Sigmoid colon (tissue), 7 donors: Measurements from ENCODE around the gene TMEM132D. TPM values are rescaled to one million over a fixed set of nuclear protein-coding genes. Genes with fewer than 3 reads are reported as not detected.

Experiments
- DNase-seq: peaks from one replicate; pipeline ENCODE4 v3.0.0-alpha.2; 2019
- H3K27ac ChIP-seq, 4 donors: fragments of 200-600 bp; sonication (generic); one replicate each; pipeline ENCODE4 v1.5.1; 2016 to 2019; ENCODE audit warnings: mild to moderate bottlenecking in 1 of 4
- H3K27me3 ChIP-seq, 3 donors: fragments of 200-600 bp; sonication (generic); one replicate each; pipeline ENCODE4 v1.5.1; 2019; ENCODE audit warnings: mild to moderate bottlenecking in 1 of 3
- H3K36me3 ChIP-seq, 4 donors: fragments of 200-600 bp; sonication (generic); one replicate each; pipeline ENCODE4 v1.5.1; 2016 to 2019
- H3K4me1 ChIP-seq, 4 donors: fragments of 200-600 bp; sonication (generic); one replicate each; pipeline ENCODE4 v1.5.1; 2017 to 2019
- H3K4me3 ChIP-seq, 4 donors: fragments of 200-600 bp; sonication (generic); one replicate each; pipeline ENCODE4 v1.5.1; 2017 to 2019; ENCODE audit warnings: mild to moderate bottlenecking in 2 of 4, moderate library complexity in 1 of 4
- H3K9me3 ChIP-seq, 4 donors: fragments of 200-600 bp in 3 of 4; sonication (generic) in 3 of 4; one replicate each; pipeline versions ENCODE4 v1.5.1 to v1.6.1; 2013 to 2019
- EP300 ChIP-seq, 4 donors: sonication (generic); formaldehyde crosslinking; IDR thresholded peaks; one replicate each; pipeline ENCODE4 v1.6.1; 2017; ENCODE audit warnings: antibody characterized with exemption in 4 of 4
- POLR2A ChIP-seq, 2 donors: fragments of 450-650 bp; IDR thresholded peaks; one replicate each; pipeline ENCODE4 v1.6.1; 2016; ENCODE audit warnings: antibody characterized with exemption in 2 of 2, mild to moderate bottlenecking in 2 of 2, moderate library complexity in 2 of 2
- POLR2AphosphoS5 ChIP-seq, 4 donors: sonication (generic); formaldehyde crosslinking; IDR thresholded peaks; one replicate each; pipeline ENCODE4 v1.6.1; 2017; ENCODE audit warnings: antibody characterized with exemption in 4 of 4
- WGBS, 2 donors: extraction: QIAGEN DNeasy Blood & Tissue Kit; methylation state at CpG; one replicate each; pipeline ENCODE4 v1.1.7; 2013; 5-methylcytosine and 5-hydroxymethylcytosine counted together
- intact Hi-C: fragments of 100-400 bp; cut with DNase I; formaldehyde crosslinking; loops from one replicate; pipeline ENCODE4 v1.15.1; 2023
- polyA plus RNA-seq, 3 donors: library from polyadenylated mRNA; stranded (reverse); fragments of 200-250 nt; gene quantifications; one replicate each; pipeline ENCODE4 v1.2.3, GENCODE V29; 2013
- total RNA-seq, 4 donors: library from RNA; depleted of rRNA; stranded (reverse); fragments of >200 nt; gene quantifications; one replicate each; pipeline ENCODE4 v1.1.0, GENCODE V29; 2016
- TF ChIP-seq, protein P1 (sequence below), 4 experiments: fragments of 450-650 bp in 3 of 4; fragments of 200-600 bp in 1 of 4; IDR thresholded peaks; one replicate each; pipeline ENCODE4 v1.5.1; 2016 to 2019; ENCODE audit warnings: antibody characterized with exemption in 4 of 4, mild to moderate bottlenecking in 3 of 4, moderate library complexity in 2 of 4
- donor health status: healthy with polysubstance abuse.
- donor health status: Bipolar disorder and iron deficiency.
- donor health status: healthy.

TMEM132D gene
- total and polyA plus RNA-seq, 7 donors: under 0.01 to 0.03 (median under 0.01) TPM; not detected in 3

DNA sequence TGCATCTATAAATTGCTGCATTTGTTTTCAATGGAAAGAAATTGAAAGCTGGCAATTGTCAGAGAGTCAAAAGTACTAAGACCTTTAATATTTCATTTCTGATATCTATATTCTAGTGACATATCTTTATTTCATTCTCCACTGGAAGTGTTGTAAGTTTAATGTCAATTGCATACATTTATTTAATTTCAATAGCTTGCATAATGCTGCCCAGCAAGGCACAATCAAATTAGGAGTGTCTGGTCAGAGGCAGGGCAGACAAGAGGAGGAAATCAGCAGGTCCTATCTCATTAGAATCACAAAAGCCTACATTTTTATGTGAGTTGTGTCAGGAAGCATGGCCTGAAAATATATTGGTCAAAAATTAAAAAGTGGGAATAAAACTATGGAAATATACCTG, 112.9 kb downstream of the TMEM132D start:
- intact Hi-C loops: no loop called here
- no peak overlapping the region for H3K27ac ChIP-seq
- no peaks in the 10 kb centered on the region for H3K36me3 ChIP-seq
- no peaks in the 10 kb centered on the region for H3K27me3 ChIP-seq
- TF ChIP-seq, protein P1, sequence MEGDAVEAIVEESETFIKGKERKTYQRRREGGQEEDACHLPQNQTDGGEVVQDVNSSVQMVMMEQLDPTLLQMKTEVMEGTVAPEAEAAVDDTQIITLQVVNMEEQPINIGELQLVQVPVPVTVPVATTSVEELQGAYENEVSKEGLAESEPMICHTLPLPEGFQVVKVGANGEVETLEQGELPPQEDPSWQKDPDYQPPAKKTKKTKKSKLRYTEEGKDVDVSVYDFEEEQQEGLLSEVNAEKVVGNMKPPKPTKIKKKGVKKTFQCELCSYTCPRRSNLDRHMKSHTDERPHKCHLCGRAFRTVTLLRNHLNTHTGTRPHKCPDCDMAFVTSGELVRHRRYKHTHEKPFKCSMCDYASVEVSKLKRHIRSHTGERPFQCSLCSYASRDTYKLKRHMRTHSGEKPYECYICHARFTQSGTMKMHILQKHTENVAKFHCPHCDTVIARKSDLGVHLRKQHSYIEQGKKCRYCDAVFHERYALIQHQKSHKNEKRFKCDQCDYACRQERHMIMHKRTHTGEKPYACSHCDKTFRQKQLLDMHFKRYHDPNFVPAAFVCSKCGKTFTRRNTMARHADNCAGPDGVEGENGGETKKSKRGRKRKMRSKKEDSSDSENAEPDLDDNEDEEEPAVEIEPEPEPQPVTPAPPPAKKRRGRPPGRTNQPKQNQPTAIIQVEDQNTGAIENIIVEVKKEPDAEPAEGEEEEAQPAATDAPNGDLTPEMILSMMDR (IDR thresholded peaks at IDR 0.05): no peak
- TF ChIP-seq POLR2A (IDR thresholded peaks at IDR 0.05): no peak
- TF ChIP-seq EP300 (IDR thresholded peaks at IDR 0.05): no peak
- no peak for TF ChIP-seq POLR2AphosphoS5 (IDR thresholded peaks at IDR 0.05)
- DNase-seq: no peak
- no peaks in the 10 kb centered on the region for H3K4me1 ChIP-seq
- no peak overlapping the region for H3K4me3 ChIP-seq
- H3K9me3 ChIP-seq: no peaks in the 10 kb centered on the region

DNA sequence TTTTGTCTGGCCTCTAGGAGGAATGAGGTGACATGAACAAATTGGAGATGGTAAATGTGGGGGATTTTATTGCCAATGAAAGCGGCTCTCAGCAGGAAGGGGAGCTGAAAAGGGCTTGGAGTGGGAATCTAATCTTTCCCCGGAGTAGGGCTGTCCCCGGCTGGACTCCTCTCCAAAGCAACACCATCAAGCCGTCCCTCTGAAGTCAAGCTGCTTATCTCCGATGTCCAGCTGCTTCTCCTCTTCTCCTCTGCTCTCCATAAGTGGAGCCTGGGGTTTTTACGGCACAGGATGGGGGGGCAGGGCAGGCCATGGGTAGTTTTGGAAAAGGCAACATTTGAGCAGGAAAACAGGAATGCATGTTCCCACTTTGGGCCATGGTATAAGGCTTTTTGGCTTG, 113.5 kb downstream of the TMEM132D start:
- 37 to 44% methylated on average over 6 of the region's 6 CpGs for WGBS, 2 donors

DNA sequence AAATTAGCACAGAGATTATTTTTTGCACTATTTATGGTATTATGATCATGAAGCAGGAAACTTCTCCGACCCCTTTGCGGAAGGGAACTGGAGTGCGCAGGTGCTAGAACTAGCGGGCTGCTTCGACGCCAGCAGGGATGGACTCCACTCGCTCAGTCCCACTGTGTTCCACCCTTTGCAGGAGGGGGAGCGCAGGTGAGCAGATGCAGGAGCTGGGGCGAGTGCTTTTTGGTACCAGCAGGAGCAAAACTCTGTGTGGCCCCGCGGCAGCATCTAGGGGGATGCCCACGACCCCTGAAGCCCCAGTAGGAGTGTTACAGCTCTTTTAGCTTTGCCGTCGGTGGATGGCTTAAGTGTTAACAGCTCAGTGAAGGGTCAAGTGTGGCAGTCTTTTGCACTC, 113.9 kb downstream of the TMEM132D start:
- no peak overlapping the region for H3K4me3 ChIP-seq
- TF ChIP-seq POLR2A (IDR thresholded peaks at IDR 0.05) (no peak), POLR2AphosphoS5 (IDR thresholded peaks at IDR 0.05) (no peak), EP300 (IDR thresholded peaks at IDR 0.05) (no peak)
- no peak overlapping the region for H3K27ac ChIP-seq
- no peak for DNase-seq
- H3K9me3 ChIP-seq: peaks cover 0 to 3% (median 1%) of the 10 kb centered on the region in 4 donors
- intact Hi-C loops: no loop called here
- H3K4me1 ChIP-seq: no peaks in the 10 kb centered on the region
- 88 to 90% methylated on average over 14 of the region's 14 CpGs for WGBS, 2 donors
- H3K27me3 ChIP-seq: no peaks in the 10 kb centered on the region
- H3K36me3 ChIP-seq: no peaks in the 10 kb centered on the region

More for the DNA sequence above, 113.5 kb downstream of the TMEM132D start:
- TF ChIP-seq POLR2AphosphoS5 (IDR thresholded peaks at IDR 0.05): no peak
- TF ChIP-seq, protein P1 (IDR thresholded peaks at IDR 0.05): no peak
- TF ChIP-seq EP300 (IDR thresholded peaks at IDR 0.05): no peak
- no peak for TF ChIP-seq POLR2A (IDR thresholded peaks at IDR 0.05)
- no peak overlapping the region for H3K27ac ChIP-seq
- H3K9me3 ChIP-seq: peaks cover 0 to 3% (median 0%) of the 10 kb centered on the region in 4 donors
- H3K36me3 ChIP-seq: no peaks in the 10 kb centered on the region
- intact Hi-C loops: no loop called here
- H3K27me3 ChIP-seq: no peaks in the 10 kb centered on the region
- H3K4me3 ChIP-seq: no peak overlapping the region
- H3K4me1 ChIP-seq: no peaks in the 10 kb centered on the region
- no peak for DNase-seq

DNA sequence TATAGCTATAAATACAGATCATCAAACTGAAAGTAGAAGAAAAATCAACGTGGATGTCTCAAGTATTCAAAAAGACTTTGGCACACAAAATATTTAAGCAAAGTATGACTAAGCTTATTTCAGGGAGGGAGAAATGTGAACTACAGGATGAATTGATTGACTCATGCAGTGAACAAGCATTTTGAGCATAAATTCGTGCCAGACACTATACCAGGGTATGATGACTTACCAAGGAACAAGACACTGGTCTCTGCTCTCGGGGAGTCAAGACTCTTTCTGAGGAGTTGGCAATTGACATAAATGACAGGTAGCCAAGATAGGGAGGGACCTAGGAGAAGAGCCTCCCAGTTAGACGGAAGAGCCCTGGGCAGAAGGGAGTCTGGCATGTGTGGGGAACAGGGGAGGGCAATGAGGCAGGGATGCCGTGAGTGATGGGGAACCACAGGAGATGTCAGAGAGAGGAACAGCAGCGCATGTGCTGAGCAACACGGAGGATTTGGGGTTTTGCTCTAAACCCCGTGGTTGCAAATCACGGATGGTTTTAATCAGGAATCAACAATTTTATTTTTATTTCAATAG, 115.2 kb downstream of the TMEM132D start:
- Histone ChIP-seq H3K4me3 (no peak overlapping the region), H3K4me1 (no peaks in the 10 kb centered on the region), H3K36me3 (no peaks in the 10 kb centered on the region), H3K27me3 (no peaks in the 10 kb centered on the region), H3K9me3 (peaks cover 0 to 5% (median 1%) of the 10 kb centered on the region in 4 donors), H3K27ac (no peak overlapping the region)
- no peak for DNase-seq
- 70 to 83% methylated on average over 9 of the region's 9 CpGs for WGBS, 2 donors
- intact Hi-C loops: no loop called here
- TF ChIP-seq, protein P1 (IDR thresholded peaks at IDR 0.05): no peak
- TF ChIP-seq EP300 (IDR thresholded peaks at IDR 0.05): no peak

DNA sequence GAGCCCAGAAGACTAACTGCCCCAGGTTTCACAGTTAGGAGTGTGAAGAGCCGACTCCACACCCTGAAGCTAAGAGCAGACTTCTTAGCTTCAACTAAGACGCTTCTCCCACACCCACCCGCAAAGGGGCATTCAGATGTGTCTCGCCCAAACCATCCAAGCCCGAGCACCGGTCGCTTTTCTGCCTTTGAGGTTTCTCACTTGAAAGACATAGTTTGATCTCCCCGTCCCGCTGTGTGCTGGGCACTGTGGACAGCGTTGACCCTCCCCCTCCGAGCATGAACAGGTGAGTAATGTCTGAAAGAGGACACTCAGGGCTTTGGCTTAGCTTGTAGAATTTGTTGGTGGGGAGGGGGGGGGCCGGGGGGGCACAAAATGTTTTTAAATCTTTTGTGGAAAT, 123.8 kb downstream of the TMEM132D start:
- H3K36me3 ChIP-seq: no peaks in the 10 kb centered on the region
- no peaks in the 10 kb centered on the region for H3K27me3 ChIP-seq
- 83 to 84% methylated on average over 12 of the region's 12 CpGs for WGBS, 2 donors
- intact Hi-C loops: no loop called here
- H3K27ac ChIP-seq: no peak overlapping the region
- no peak for DNase-seq
- TF ChIP-seq POLR2A (IDR thresholded peaks at IDR 0.05) (no peak), EP300 (IDR thresholded peaks at IDR 0.05) (no peak), POLR2AphosphoS5 (IDR thresholded peaks at IDR 0.05) (no peak)
- TF ChIP-seq, protein P1 (IDR thresholded peaks at IDR 0.05): no peak
- H3K9me3 ChIP-seq: peaks cover 0 to 3% (median 0%) of the 10 kb centered on the region in 4 donors
- H3K4me1 ChIP-seq: no peaks in the 10 kb centered on the region
- H3K4me3 ChIP-seq: no peak overlapping the region
